Activated T-cell treated with anti-CD3 and anti-CD28 coated beads, Interleukin-2, amount 50 U/mL, for 4 hours (primary cell): Measurements from ENCODE around the gene OR10H2. TPM values are rescaled to one million over a fixed set of nuclear protein-coding genes. Genes with fewer than 3 reads are reported as not detected.
"Not testable (repeated sequence)": the region's sequence is repeated elsewhere in the genome, so short reads cannot be mapped to it uniquely, and the experiment has no call there.

Experiments used
- ATAC-seq, 2 donors: fragments of 200-7000 bp; cut with Tn5 transposase; one replicate each; pipeline ENCODE4 v1.10.0; 2021
- DNase-seq: peaks from one replicate; pipeline ENCODE4 v3.0.0-alpha.2; 2020
- H3K27me3 Mint-ChIP-seq: one replicate; pipeline ENCODE4 v1.8.0; 2021; ENCODE audit warnings: low read depth, mixed read lengths
- H3K36me3 Mint-ChIP-seq: one replicate; pipeline ENCODE4 v1.8.0; 2022; ENCODE audit warnings: mixed read lengths; ENCODE audit not compliant: insufficient read depth
- H3K4me1 Mint-ChIP-seq: one replicate; pipeline ENCODE4 v1.8.0; 2021; ENCODE audit warnings: low read depth, mixed read lengths
- H3K4me3 Mint-ChIP-seq: one replicate; pipeline ENCODE4 v1.8.0; 2021; ENCODE audit warnings: mild to moderate bottlenecking, moderate library complexity, mixed read lengths
- H3K9me3 Mint-ChIP-seq: one replicate; pipeline ENCODE4 v1.8.0; 2021; ENCODE audit warnings: mixed read lengths
- total RNA-seq, 3 donors: library from RNA; stranded (reverse); gene quantifications; one replicate each; pipeline ENCODE4 v1.2.1, GENCODE V29; 2021

The OR10H2 gene, protein sequence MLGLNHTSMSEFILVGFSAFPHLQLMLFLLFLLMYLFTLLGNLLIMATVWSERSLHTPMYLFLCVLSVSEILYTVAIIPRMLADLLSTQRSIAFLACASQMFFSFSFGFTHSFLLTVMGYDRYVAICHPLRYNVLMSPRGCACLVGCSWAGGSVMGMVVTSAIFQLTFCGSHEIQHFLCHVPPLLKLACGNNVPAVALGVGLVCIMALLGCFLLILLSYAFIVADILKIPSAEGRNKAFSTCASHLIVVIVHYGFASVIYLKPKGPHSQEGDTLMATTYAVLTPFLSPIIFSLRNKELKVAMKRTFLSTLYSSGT
- total RNA-seq, result not detected

DNA sequence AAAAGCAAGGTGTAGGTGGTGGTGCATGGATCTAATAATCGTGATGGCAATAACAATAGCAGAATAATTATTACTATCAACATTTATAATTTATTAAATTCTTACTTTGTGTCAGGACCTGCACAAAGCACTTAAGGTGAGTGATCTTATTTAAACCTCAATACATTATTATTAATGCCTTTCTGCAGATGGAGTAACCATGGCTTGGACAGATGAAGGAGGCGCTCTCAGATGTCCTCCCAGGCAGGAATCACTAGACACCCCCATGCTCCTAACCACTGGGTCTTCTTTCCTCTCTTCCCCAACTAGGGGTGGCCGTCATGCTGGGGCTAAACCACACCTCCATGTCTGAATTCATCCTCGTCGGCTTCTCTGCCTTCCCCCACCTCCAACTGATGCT lies at the start of gene OR10H2:
OR10H2 (plus strand) TSS at position 301 of the 400 bp plus-strand sequence; CDS start at position 321, 20 bp downstream.
- no peaks in the 10 kb centered on the region for H3K36me3 Mint-ChIP-seq

DNA sequence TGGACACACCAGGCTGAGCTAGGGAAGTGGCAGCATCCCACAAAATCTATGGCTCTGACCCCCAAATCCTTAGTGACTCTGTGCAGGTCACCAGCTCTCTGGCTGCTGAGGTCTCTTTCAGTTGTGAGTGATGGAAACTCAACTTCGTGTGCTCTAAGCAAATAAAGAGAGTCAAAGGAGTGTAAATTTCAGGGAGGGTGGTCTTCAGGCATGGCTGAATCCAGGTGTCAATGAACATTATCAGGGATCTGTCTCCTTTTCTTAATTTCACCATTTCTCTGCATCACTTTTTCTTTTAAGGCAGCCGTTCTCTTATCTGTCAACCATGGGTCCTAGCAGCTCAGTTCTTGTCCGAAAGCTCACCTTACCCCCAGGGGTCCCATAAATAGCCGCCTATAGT lies 48.7 kb upstream of the OR10H2 start:
- Mint-ChIP-seq H3K4me3 (no peak overlapping the region), H3K4me1 (peaks cover 3% of the 10 kb centered on the region), H3K9me3 (no peaks in the 10 kb centered on the region), H3K27me3 (peaks cover 22% of the 10 kb centered on the region), H3K36me3 (no peaks in the 10 kb centered on the region)
- DNase-seq (no peak), ATAC-seq (no peak)

More for the DNA sequence above, at the start of gene OR10H2:
- Mint-ChIP-seq H3K27me3 (peaks cover 43% of the 10 kb centered on the region), H3K4me1 (no peaks in the 10 kb centered on the region), H3K9me3 (no peaks in the 10 kb centered on the region), H3K4me3 (no peak within 1 kb of the TSS)
- DNase-seq (no peak), ATAC-seq (no peak)

DNA sequence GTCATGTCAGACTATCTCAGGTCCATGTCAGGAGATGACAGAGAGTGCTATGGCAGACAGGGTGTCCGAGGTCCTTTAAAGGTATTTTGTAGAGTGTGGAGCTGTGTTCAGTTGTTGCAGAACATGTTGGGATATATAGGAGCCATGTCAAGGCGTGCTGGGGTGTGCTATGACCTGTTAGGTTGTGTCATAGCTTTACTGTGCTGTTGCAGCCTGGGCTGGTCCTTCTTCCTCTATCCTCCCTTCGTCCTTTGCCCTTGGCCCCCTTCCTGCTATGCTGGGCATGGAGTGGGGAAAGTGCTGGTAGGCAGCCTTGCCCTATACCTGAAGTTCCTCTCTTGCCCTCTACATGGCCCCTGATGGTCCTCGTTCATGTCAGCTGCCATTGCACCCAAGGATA lies 48.0 kb upstream of the OR10H2 start:
- not testable (repeated sequence) for ATAC-seq, H3K36me3 Mint-ChIP-seq, H3K4me3 Mint-ChIP-seq, H3K9me3 Mint-ChIP-seq, H3K4me1 Mint-ChIP-seq, DNase-seq
- peaks cover 22% of the 10 kb centered on the region for H3K27me3 Mint-ChIP-seq

DNA sequence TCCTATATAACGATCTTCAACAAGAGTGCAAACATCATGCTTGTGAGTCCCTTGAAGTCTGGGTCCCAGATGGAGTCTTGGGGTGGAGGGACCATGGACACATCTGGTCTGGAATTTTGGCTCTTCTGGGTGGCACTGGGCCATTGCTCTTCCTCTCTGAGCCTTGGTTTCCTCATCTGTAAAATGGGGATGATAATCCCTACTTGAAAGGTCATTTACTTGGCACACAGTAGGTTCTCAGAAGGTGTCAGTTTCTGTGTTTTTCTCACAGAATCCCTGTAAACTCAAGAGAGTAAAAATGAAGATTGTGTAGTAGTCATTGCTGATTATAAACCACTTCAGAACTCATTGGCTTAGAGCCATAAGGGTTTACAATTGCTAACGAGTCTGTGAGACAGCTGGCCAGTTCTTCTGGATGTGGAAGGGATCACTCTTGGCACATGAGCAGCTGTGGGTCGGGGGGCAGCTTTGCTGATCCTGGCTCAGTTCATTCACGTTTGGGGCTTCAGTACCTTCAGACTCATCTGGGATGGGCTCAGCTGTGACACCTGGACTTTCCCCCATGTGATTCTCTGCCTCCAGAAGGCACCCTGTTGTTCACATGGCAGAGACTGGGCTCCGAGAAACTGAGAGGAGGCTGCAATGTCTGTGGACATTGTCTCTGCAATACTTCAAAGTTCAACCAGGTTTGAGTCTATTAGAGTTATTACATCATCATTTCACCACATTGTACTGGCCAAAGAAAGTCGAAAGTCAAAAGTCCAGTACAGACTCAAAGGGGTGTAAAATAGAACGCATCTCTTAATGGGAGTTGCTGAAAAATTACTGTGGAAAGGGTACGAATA lies 47.1 kb upstream of the OR10H2 start:
- H3K27me3 Mint-ChIP-seq, result peaks cover 25% of the 10 kb centered on the region
- no peak for DNase-seq
- H3K4me3 Mint-ChIP-seq, result no peak overlapping the region
- H3K36me3 Mint-ChIP-seq, result no peaks in the 10 kb centered on the region
- no peak for ATAC-seq
- no peaks in the 10 kb centered on the region for H3K9me3 Mint-ChIP-seq
- no peaks in the 10 kb centered on the region for H3K4me1 Mint-ChIP-seq

DNA sequence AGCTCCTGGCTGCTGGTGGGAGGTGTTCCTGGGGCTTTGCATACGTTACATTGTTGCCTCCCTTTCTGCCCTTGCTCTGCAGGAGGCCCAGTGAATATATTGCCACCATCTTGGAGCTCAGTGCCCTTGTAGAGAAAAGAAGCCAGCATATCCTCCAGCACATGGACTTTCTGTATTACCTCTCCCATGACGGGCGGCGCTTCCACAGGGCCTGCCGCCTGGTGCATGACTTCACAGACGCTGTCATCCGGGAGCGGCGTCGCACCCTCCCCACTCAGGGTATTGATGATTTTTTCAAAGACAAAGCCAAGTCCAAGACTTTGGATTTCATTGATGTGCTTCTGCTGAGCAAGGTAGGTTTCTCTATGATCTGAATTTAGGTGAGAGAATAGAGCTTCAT lies 44.4 kb upstream of the OR10H2 start:
- ATAC-seq (no peak), DNase-seq (no peak)
- H3K4me1 Mint-ChIP-seq, result no peaks in the 10 kb centered on the region
- peaks cover 4% of the 10 kb centered on the region for H3K9me3 Mint-ChIP-seq
- H3K4me3 Mint-ChIP-seq, result no peak overlapping the region
- peaks cover 40% of the 10 kb centered on the region for H3K27me3 Mint-ChIP-seq
- H3K36me3 Mint-ChIP-seq, result no peaks in the 10 kb centered on the region

DNA sequence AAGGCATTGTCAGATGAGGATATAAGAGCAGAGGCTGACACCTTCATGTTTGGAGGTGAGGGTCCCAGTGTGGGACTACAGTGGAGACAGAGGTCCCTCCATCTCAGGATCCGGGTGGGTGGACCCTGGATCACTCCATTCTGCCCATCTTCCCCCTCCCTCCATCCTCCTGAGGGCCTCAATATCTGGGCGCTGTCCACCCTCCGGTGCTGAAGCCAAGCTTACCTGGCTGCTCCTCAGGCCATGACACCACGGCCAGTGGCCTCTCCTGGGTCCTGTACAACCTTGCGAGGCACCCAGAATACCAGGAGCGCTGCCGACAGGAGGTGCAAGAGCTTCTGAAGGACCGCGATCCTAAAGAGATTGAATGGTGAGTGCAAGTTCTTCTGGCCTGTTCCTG lies 43.0 kb upstream of the OR10H2 start:
- Mint-ChIP-seq H3K27me3 (peaks cover 38% of the 10 kb centered on the region), H3K36me3 (no peaks in the 10 kb centered on the region), H3K9me3 (peaks cover 12% of the 10 kb centered on the region), H3K4me3 (no peak overlapping the region), H3K4me1 (no peaks in the 10 kb centered on the region)
- ATAC-seq (no peak), DNase-seq (no peak)

DNA sequence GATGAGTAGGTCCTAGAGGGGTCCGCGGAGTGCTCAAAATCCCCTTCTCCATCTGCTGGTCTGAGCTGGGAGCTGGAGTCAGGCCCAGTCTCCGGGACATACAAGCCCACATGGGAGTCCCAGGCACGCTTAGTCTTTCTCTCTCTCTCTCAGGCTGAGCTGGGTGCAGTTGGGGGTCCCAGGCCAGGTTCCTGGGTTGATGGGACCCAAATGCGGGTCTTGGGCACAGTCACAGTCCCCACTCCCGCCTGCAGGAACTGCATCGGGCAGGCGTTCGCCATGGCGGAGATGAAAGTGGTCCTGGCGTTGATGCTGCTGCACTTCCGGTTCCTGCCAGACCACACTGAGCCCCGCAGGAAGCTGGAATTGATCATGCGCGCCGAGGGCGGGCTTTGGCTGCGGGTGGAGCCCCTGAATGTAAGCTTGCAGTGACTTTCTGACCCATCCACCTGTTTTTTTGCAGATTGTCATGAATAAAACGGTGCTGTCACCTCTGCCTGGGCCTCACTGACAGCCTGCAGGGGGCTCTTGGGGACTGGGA lies 31.1 kb upstream of the OR10H2 start:
- H3K27me3 Mint-ChIP-seq, result peaks cover 41% of the 10 kb centered on the region
- H3K4me3 Mint-ChIP-seq, result no peak overlapping the region
- no peaks in the 10 kb centered on the region for H3K36me3 Mint-ChIP-seq

DNA sequence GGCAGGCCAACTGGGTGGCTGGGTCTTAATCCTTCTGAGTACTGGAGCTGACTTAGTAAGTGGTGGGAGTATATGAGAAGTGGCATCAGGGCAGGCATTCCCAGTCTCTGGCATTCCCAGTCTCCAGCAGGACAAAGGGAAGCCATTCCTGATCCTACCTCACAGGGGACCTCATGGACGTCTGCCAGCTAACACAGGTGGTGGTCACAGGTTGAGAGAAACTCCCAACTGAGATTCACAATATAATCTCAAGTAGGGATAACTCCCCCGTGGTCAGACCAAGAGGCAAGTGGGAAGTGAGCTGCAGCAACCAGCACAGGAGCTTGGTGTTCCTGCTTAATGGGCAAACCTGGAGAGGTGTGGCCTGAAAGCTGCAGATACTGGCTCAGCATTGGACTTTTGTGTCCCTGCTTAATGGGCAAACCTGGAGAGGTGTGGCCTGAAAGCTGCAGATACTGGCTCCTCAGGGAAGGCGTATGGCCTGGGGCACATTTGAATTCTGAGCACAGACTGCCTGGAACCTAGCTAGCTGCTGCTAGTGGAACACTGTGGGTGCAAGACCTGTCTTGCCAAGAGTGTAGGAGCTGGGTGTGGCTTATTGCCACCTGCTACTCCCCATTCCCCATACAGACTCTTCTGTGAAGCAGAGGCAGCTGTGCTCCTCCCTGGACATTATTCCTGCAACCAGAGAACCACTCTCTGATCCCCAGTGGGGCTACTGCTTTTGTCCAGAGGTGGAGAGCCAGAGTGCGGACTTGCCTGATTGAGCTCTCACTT lies 25.9 kb upstream of the OR10H2 start:
- no peak overlapping the region for H3K4me3 Mint-ChIP-seq
- H3K27me3 Mint-ChIP-seq, result peaks cover 41% of the 10 kb centered on the region
- no peaks in the 10 kb centered on the region for H3K4me1 Mint-ChIP-seq
- ATAC-seq (no peak), DNase-seq (no peak)
- H3K9me3 Mint-ChIP-seq, result peaks cover 4% of the 10 kb centered on the region
- no peaks in the 10 kb centered on the region for H3K36me3 Mint-ChIP-seq

More for the DNA sequence above, 31.1 kb upstream of the OR10H2 start:
- no peak for ATAC-seq
- no peaks in the 10 kb centered on the region for H3K4me1 Mint-ChIP-seq
- no peak for DNase-seq
- H3K9me3 Mint-ChIP-seq, result peaks cover 3% of the 10 kb centered on the region

DNA sequence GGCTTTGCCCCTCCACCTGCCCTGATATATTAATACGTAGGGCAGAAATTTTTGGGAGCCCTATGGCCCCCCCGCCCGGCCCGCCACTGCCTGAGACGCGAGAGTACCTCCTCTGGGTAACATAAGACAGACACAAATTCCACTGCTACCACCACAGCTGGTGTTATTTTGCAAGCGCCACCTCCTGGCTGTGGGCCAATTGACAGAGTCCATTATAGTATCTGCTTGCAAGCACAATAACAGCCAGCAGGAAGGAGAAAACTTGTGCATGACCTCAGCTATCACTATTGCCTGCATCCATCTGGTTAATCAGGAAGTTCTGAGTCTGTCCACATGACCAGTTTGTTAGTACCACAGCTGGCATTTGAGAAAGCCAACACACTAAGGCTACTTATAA lies 25.3 kb upstream of the OR10H2 start:
- Mint-ChIP-seq H3K4me1 (no peaks in the 10 kb centered on the region), H3K4me3 (no peak overlapping the region), H3K27me3 (peaks cover 39% of the 10 kb centered on the region), H3K9me3 (peaks cover 4% of the 10 kb centered on the region), H3K36me3 (no peaks in the 10 kb centered on the region)
- no peak for ATAC-seq
- no peak for DNase-seq

DNA sequence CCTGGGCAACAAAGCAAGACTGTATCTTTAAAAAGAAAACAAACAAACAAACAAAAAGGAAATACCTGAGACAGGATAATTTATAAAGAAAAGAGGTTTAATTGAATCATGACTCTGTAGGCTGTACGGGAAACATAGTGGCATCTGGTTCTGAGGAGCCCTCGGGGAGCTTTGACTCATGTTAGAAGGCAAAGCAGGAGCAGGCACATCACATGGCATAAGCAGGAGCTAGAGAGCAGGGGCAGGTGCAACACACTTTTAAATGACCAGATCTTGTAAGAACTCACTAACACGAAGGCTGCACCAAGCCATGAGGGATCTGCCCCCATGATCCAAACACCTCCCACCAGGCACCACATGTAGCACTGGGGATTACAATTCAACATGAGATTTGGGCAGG lies 13.2 kb upstream of the OR10H2 start:
- no peaks in the 10 kb centered on the region for H3K4me1 Mint-ChIP-seq
- H3K27me3 Mint-ChIP-seq, result peaks cover 16% of the 10 kb centered on the region
- H3K4me3 Mint-ChIP-seq, result no peak overlapping the region
- no peaks in the 10 kb centered on the region for H3K36me3 Mint-ChIP-seq
- DNase-seq (no peak), ATAC-seq (no peak)
- no peaks in the 10 kb centered on the region for H3K9me3 Mint-ChIP-seq

DNA sequence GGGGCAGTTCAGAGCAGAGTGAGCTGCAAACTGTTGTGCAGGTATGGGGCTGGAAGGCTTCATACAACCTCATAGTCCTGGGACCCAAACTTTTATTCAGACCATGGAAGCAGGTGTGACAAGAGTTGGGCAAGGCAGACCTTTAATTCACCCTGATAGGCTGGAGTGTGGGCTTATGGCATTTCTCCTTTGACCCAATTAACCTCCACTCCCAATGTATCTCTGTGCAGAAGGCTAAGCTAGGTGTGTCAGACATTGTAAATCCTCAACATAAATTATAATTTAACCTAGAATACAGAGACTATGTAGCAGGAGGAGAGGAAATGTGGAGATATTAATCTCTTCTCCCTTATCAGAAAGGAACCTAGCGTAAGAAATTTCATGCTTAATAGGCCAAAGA lies 12.2 kb upstream of the OR10H2 start:
- no peak for ATAC-seq
- H3K27me3 Mint-ChIP-seq, result peaks cover 19% of the 10 kb centered on the region
- no peaks in the 10 kb centered on the region for H3K9me3 Mint-ChIP-seq
- H3K4me1 Mint-ChIP-seq, result no peaks in the 10 kb centered on the region
- H3K4me3 Mint-ChIP-seq, result no peak overlapping the region
- no peak for DNase-seq
- H3K36me3 Mint-ChIP-seq, result no peaks in the 10 kb centered on the region

DNA sequence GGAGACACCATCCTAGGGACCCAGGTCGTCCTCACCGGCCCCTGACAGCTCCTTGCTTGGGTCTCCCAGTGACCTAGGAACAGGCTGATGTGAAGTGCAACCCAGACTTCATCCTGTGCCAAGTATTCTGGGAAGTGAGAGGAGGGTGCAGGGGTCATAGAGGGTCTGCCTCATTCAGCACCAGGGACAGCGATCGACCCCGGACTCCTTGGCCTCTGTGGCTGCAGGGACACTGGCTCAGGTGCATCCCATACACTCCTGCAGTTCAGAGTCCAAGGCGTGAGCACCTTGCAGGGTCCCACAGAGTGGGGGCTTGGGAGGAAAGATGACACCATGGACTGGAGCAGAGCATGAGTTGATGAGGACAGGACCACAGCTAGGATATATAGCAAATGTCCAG lies 10.0 kb upstream of the OR10H2 start:
- Mint-ChIP-seq H3K4me1 (no peaks in the 10 kb centered on the region), H3K36me3 (no peaks in the 10 kb centered on the region)

DNA sequence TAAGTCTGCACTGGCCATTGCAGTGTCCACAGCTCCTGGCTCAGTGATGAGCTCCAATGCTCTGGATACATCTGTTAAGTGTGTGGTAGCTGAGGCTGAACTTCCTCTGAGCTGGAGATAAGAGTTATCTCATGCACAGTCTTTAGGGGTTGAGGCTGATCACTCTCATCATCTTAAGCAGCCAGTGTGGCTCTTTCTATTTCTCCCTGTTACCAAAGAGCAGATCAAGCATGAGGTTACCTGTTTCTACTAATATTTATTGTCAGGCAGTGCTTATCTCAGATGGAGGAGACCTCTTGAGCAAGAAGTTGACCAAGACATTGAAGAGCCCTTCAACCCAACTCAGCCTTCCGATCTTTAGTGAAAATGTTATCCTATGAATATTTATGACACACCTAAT lies 6.6 kb upstream of the OR10H2 start:
- H3K36me3 Mint-ChIP-seq, result no peaks in the 10 kb centered on the region
- no peaks in the 10 kb centered on the region for H3K4me1 Mint-ChIP-seq
- H3K27me3 Mint-ChIP-seq, result peaks cover 48% of the 10 kb centered on the region
- no peak overlapping the region for H3K4me3 Mint-ChIP-seq
- DNase-seq (no peak), ATAC-seq (no peak)
- no peaks in the 10 kb centered on the region for H3K9me3 Mint-ChIP-seq

More for the DNA sequence above, 10.0 kb upstream of the OR10H2 start:
- DNase-seq (no peak), ATAC-seq (no peak)
- Mint-ChIP-seq H3K27me3 (peaks cover 35% of the 10 kb centered on the region), H3K4me3 (no peak overlapping the region), H3K9me3 (no peaks in the 10 kb centered on the region)

DNA sequence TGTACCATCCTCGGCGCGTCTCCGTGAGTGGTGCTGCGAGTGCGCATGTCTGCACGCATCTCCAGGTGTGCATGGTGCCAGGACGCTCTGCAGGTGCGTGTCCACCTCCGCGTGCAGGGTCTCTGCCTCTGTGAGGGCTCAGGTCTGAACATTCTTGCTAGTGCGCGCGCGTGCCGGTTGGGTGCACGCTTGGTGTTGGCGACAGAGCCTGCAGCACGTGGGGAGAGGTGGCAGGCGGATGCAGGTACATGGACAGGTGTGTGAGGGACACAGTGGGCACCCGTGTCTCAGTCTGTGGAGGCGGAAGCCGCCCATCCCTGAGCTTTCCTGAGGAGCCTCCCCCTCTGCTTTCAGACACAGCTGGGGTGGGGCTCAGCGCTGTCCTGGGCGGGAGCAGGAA lies 4.9 kb upstream of the OR10H2 start:
- Mint-ChIP-seq H3K4me3 (no peak overlapping the region), H3K4me1 (no peaks in the 10 kb centered on the region), H3K27me3 (peaks cover 57% of the 10 kb centered on the region), H3K9me3 (no peaks in the 10 kb centered on the region), H3K36me3 (no peaks in the 10 kb centered on the region)
- ATAC-seq, result no peak
- DNase-seq, result no peak
